ENCODE measurements around the gene PLEKHA1. TPM values are rescaled to one million over a fixed set of nuclear protein-coding genes. Genes with fewer than 3 reads are reported as not detected.

PLEKHA1 gene
- polyA plus RNA-seq, 1 of the 3 experiments (the other 2 are of a cell fraction): 8.4 TPM

- TF ChIP-seq TEAD4 (IDR thresholded peaks at IDR 0.05; ENCODE audit: borderline replicate concordance, insufficient read depth): no peak
- no peak for TF ChIP-seq NFIC (IDR thresholded peaks at IDR 0.05; ENCODE audit: borderline replicate concordance)
- no peak for TF ChIP-seq RXRA (IDR thresholded peaks at IDR 0.05; ENCODE audit: borderline replicate concordance, low read depth)
- TF ChIP-seq ZBTB33 (IDR thresholded peaks at IDR 0.05; ENCODE audit: borderline replicate concordance, low read depth): no peak
Measured at GRCh38 chr10:122419016-122419415, 44.5 kb downstream of the PLEKHA1 start (continued).

GRCh38 chr10:122419876-122420623, 45.5 kb downstream of the PLEKHA1 start:
- Histone ChIP-seq H3K27me3 (ENCODE audit: insufficient read depth) (no peaks in the 10 kb centered on the region), H3F3A (replicated peaks; ENCODE audit: insufficient read depth) (peaks cover 34% of the 10 kb centered on the region), H3K4me2 (peak overlapping the region; percentile 49; the same call in 1 of the 2 replicates), H3K9me3 (no peaks in the 10 kb centered on the region), H3K4me1 (ENCODE audit: control insufficient read depth in 1 of 2, insufficient read depth in 2 of 2, low read depth in 1 of 2, low read length in 1 of 2) (peaks cover 11 to 17% of the 10 kb centered on the region in 2 experiments; a peak in 3 of 4 replicates), H4K20me1 (ENCODE audit: insufficient read depth) (no peaks in the 10 kb centered on the region), H3K4me3 (ENCODE audit: low read depth in 2 of 2, low read length in 1 of 2) (peak overlapping the region in 1 of 2 experiments; percentile 4; a peak in 1 of 4 replicates), H3K79me2 (ENCODE audit: insufficient read depth) (no peaks in the 10 kb centered on the region), H3K36me3 (replicated peaks in 1 of 2; ENCODE audit: control insufficient read depth in 1 of 2, insufficient read depth in 2 of 2, low read length in 1 of 2) (peaks cover 28 to 41% of the 10 kb centered on the region in 2 experiments), H3K27ac (ENCODE audit: low read depth in 2 of 2, low read length in 1 of 2) (peak overlapping the region; percentile 64 to 83; a peak in 3 of 4 replicates), H3K9me2 (no peaks in the 10 kb centered on the region), H3K9ac (no peak overlapping the region; the same call in 1 of the 2 replicates), H2AFZ (ENCODE audit: low read depth) (no peak overlapping the region)
- 36% methylated on average over 3 of the region's 3 CpGs for WGBS (ENCODE audit: low lambda C conversion rate)
- no peak for DNase-seq
- TF ChIP-seq TCF12 (IDR thresholded peaks at IDR 0.05) (peak; percentile 68), USF1 (IDR thresholded peaks at IDR 0.05; ENCODE audit: borderline replicate concordance, low read depth) (0 out of 2 replicates have a peak, but pooled peaks have one; percentile 12), EP300 (IDR thresholded peaks at IDR 0.05; ENCODE audit: borderline replicate concordance in 1 of 2, low read depth in 1 of 2, low read length in 1 of 2) (peak in 1 of 2 experiments; percentile 57; a peak in 1 of 4 replicates), NFIC (IDR thresholded peaks at IDR 0.05; ENCODE audit: borderline replicate concordance) (peak; percentile 91), FOSL2 (IDR thresholded peaks at IDR 0.05; ENCODE audit: borderline replicate concordance, low read depth) (peak; percentile 60; the same call in 1 of the 2 replicates), ELF1 (IDR thresholded peaks at IDR 0.05) (peak; percentile 35; the same call in 1 of the 2 replicates), MXI1 (IDR thresholded peaks at IDR 0.05; ENCODE audit: low read depth, low read length) (no peak), RXRA (IDR thresholded peaks at IDR 0.05; ENCODE audit: borderline replicate concordance, low read depth) (peak; percentile 14; the same call in 1 of the 2 replicates), CHD2 (IDR thresholded peaks at IDR 0.05; ENCODE audit: low read length, partially characterized antibody) (no peak), NRF1 (IDR thresholded peaks at IDR 0.05; ENCODE audit: low read depth, low read length) (no peak), PBX3 (IDR thresholded peaks at IDR 0.05) (peak; percentile 35; the same call in 1 of the 2 replicates), MAX (IDR thresholded peaks at IDR 0.05; ENCODE audit: low read depth) (peak; percentile 68), SIN3A (IDR thresholded peaks at IDR 0.05; ENCODE audit: borderline replicate concordance, low read depth, low read length) (0 out of 2 replicates have a peak, but pooled peaks have one; percentile 20), JUND (IDR thresholded peaks at IDR 0.05) (peak; percentile 57)
- ChIA-PET POLR2A (no interaction called here), CTCF (interaction anchor here (0.7 to 2.7 kb wide), 11 partner anchors 10 to 146 kb away, joined by 3 to 20 read pairs (median 4); no protein-coding TSS in a partner anchor)
